SK-N-SH (cell line): ENCODE data around the gene HEATR3. TPM values are rescaled to one million over a fixed set of nuclear protein-coding genes. Genes with fewer than 3 reads are reported as not detected.

Experiments
- CTCF ChIA-PET: fragments of 300-600, 350-600 bp; formaldehyde crosslinking; extraction: SDS; loops from one replicate; lab custom pipeline; 2021; lab: Yijun Ruan, JAX
- POLR2A ChIA-PET: fragments of 350-600 bp; sonication (Branson Sonifier 250); formaldehyde crosslinking; extraction: SDS; loops from one replicate; lab custom pipeline; 2020; ENCODE audit warnings: antibody characterized with exemption, inconsistent platforms; lab: Yijun Ruan, JAX
- DNase-seq: peaks from one replicate; pipeline ENCODE4 v3.0.0; 2012
- H2AFZ ChIP-seq: fragments of 200-600 bp; sonication (generic); 2 replicates; pipeline ENCODE4 v1.8.1; 2016; ENCODE audit warnings: antibody characterized with exemption, mild to moderate bottlenecking, low read depth
- H3F3A ChIP-seq: fragments of 200-600 bp; sonication (generic); replicated peaks from 2 replicates; pipeline ENCODE3; 2016; ENCODE audit warnings: antibody characterized with exemption, mild to moderate bottlenecking; ENCODE audit not compliant: insufficient read depth
- H3K27ac ChIP-seq, 2 experiments: fragments of 200-500 bp in 1 of 2; fragments of 200-600 bp in 1 of 2; sonication (Bioruptor generic) in 1 of 2; sonication (generic), shearing (Covaris generic) in 1 of 2; 2 replicates each; pipeline versions ENCODE4 v1.5.1 to v1.6.1; 2014 to 2016; ENCODE audit warnings: low read depth in 2 of 2, inconsistent platforms in 1 of 2, low read length in 1 of 2, mild to moderate bottlenecking in 1 of 2, mixed read lengths in 1 of 2
- H3K27me3 ChIP-seq: fragments of 200-600 bp; sonication (generic), shearing (Covaris generic); 2 replicates; pipeline ENCODE4 v1.6.1; 2016; ENCODE audit warnings: mixed run types; ENCODE audit not compliant: insufficient read depth
- H3K36me3 ChIP-seq, 2 experiments: fragments of 200-500 bp in 1 of 2; fragments of 200-600 bp in 1 of 2; sonication (Bioruptor generic) in 1 of 2; sonication (generic) in 1 of 2; replicated peaks in 1 of 2; 2 replicates each; pipeline versions ENCODE3 to v1.5.1; 2014 to 2016; ENCODE audit warnings: low read length in 1 of 2, mild to moderate bottlenecking in 1 of 2; ENCODE audit not compliant: insufficient read depth in 2 of 2, control insufficient read depth in 1 of 2
- H3K4me1 ChIP-seq, 2 experiments: fragments of 200-500 bp in 1 of 2; fragments of 200-600 bp in 1 of 2; sonication (Bioruptor generic) in 1 of 2; sonication (generic), shearing (Covaris generic) in 1 of 2; 2 replicates each; pipeline versions ENCODE4 v1.5.1 to v1.6.1; 2014 to 2016; ENCODE audit warnings: low read depth in 1 of 2, low read length in 1 of 2, mixed run types in 1 of 2; ENCODE audit not compliant: insufficient read depth in 2 of 2, control insufficient read depth in 1 of 2
- H3K4me2 ChIP-seq: fragments of 200-600 bp; sonication (generic), shearing (Covaris generic); 2 replicates; pipeline ENCODE4 v1.6.1; 2017; ENCODE audit warnings: mixed run types
- H3K4me3 ChIP-seq, 2 experiments: fragments of 200-500 bp in 1 of 2; fragments of 200-600 bp in 1 of 2; sonication (Bioruptor generic) in 1 of 2; sonication (generic), shearing (Covaris generic) in 1 of 2; 2 replicates each; pipeline versions ENCODE4 v1.5.1 to v1.8.1; 2014 to 2016; ENCODE audit warnings: low read depth in 2 of 2, inconsistent platforms in 1 of 2, low read length in 1 of 2, mild to moderate bottlenecking in 1 of 2, mixed read lengths in 1 of 2, moderate library complexity in 1 of 2
- H3K79me2 ChIP-seq: fragments of 200-600 bp; sonication (generic); 2 replicates; pipeline ENCODE4 v1.8.1; 2017; ENCODE audit warnings: mild to moderate bottlenecking; ENCODE audit not compliant: insufficient read depth
- H3K9ac ChIP-seq: fragments of 200-600 bp; sonication (generic); 2 replicates; pipeline ENCODE4 v1.6.1; 2017; ENCODE audit warnings: mixed run types
- H3K9me2 ChIP-seq: fragments of 200-600 bp; sonication (generic); 2 replicates; pipeline ENCODE4 v1.6.1; 2017; ENCODE audit warnings: mixed run types
- H3K9me3 ChIP-seq: fragments of 200-600 bp; sonication (generic); 2 replicates; pipeline ENCODE4 v1.6.1; 2017; ENCODE audit warnings: mixed run types, mild to moderate bottlenecking, moderate library complexity
- H4K20me1 ChIP-seq: fragments of 200-600 bp; sonication (generic); 2 replicates; pipeline ENCODE4 v1.6.1; 2017; ENCODE audit warnings: mild to moderate bottlenecking, mixed run types; ENCODE audit not compliant: insufficient read depth
- ELF1 ChIP-seq: IDR thresholded peaks from 2 replicates; pipeline ENCODE4 v1.4.0; 2012
- EP300 ChIP-seq, 2 experiments: IDR thresholded peaks; 2 replicates each; pipeline versions ENCODE4 v1.4.0 to v1.6.1; 2012; ENCODE audit warnings: borderline replicate concordance in 1 of 2, low read depth in 1 of 2, low read length in 1 of 2
- EZH2phosphoT487 ChIP-seq: fragments of 200-600 bp; sonication (generic); IDR thresholded peaks from 2 replicates; pipeline ENCODE4 v1.6.1; 2017; ENCODE audit warnings: low read depth, mixed run types, mild to moderate bottlenecking, antibody characterized with exemption, moderate library complexity, borderline replicate concordance
- FOSL2 ChIP-seq: IDR thresholded peaks from 2 replicates; pipeline ENCODE4 v1.4.0; 2012; ENCODE audit warnings: low read depth, mild to moderate bottlenecking, moderate library complexity, borderline replicate concordance
- FOXJ3 ChIP-seq: sonication (generic); formaldehyde crosslinking; IDR thresholded peaks from 2 replicates; pipeline ENCODE4 v1.5.1; 2020; ENCODE audit warnings: mild to moderate bottlenecking, missing genetic modification reagents
- GABPA ChIP-seq: IDR thresholded peaks from 2 replicates; pipeline ENCODE4 v1.4.0; 2012; ENCODE audit warnings: low read depth, mild to moderate bottlenecking
- GATA2 ChIP-seq: sonication (generic); formaldehyde crosslinking; IDR thresholded peaks from 2 replicates; pipeline ENCODE4 v1.5.0; 2020; ENCODE audit warnings: mild to moderate bottlenecking, missing genetic modification reagents
- JUND ChIP-seq: IDR thresholded peaks from 2 replicates; pipeline ENCODE4 v1.4.0; 2012
- MAX ChIP-seq: IDR thresholded peaks from 2 replicates; pipeline ENCODE4 v1.4.0; 2012; ENCODE audit warnings: low read depth
- MEF2A ChIP-seq: IDR thresholded peaks from 2 replicates; pipeline ENCODE4 v1.4.0; 2012; ENCODE audit warnings: low read depth, borderline replicate concordance
- MXI1 ChIP-seq: IDR thresholded peaks from 2 replicates; pipeline ENCODE4 v1.6.1; 2012; ENCODE audit warnings: mild to moderate bottlenecking, low read depth, low read length, improper control_type of control experiment
- NFIC ChIP-seq: IDR thresholded peaks from 2 replicates; pipeline ENCODE4 v1.4.0; 2012; ENCODE audit warnings: borderline replicate concordance
- NRF1 ChIP-seq: IDR thresholded peaks from 2 replicates; pipeline ENCODE4 v1.6.1; 2012; ENCODE audit warnings: low read depth, mild to moderate bottlenecking, low read length
- PBX3 ChIP-seq: IDR thresholded peaks from 2 replicates; pipeline ENCODE4; 2012
- POLR2AphosphoS5 ChIP-seq: IDR thresholded peaks from 2 replicates; pipeline ENCODE4 v1.6.1; 2012; ENCODE audit warnings: low read depth, low read length
- RAD21 ChIP-seq: IDR thresholded peaks from 2 replicates; pipeline ENCODE4 v1.6.1; 2012; ENCODE audit warnings: mild to moderate bottlenecking, low read length
- RCOR1 ChIP-seq: fragments of 150-350 bp; IDR thresholded peaks from 2 replicates; pipeline ENCODE4 v1.6.1; 2017; ENCODE audit warnings: antibody characterized with exemption, low read length
- REST ChIP-seq: IDR thresholded peaks from 2 replicates; pipeline ENCODE4 v1.6.1; 2012; ENCODE audit warnings: mild to moderate bottlenecking, low read depth, low read length, moderate library complexity
- RFX5 ChIP-seq: IDR thresholded peaks from 2 replicates; pipeline ENCODE4 v1.6.1; 2012; ENCODE audit warnings: mild to moderate bottlenecking, improper control_type of control experiment, low read length
- TAF1 ChIP-seq: IDR thresholded peaks from 2 replicates; pipeline ENCODE4 v1.6.1; 2012; ENCODE audit warnings: low read depth, mild to moderate bottlenecking, low read length, moderate library complexity, borderline replicate concordance
- TEAD4 ChIP-seq: IDR thresholded peaks from 2 replicates; pipeline ENCODE4 v1.4.0; 2012; ENCODE audit warnings: mild to moderate bottlenecking, borderline replicate concordance; ENCODE audit not compliant: insufficient read depth
- USF2 ChIP-seq: fragments of 150-350 bp; IDR thresholded peaks from 2 replicates; pipeline ENCODE4 v1.6.1; 2017; ENCODE audit warnings: antibody characterized with exemption, low read length, low read depth, borderline replicate concordance
- YY1 ChIP-seq: IDR thresholded peaks from 2 replicates; pipeline ENCODE4 v1.4.0; 2012; ENCODE audit warnings: low read depth, mild to moderate bottlenecking
- ZBTB33 ChIP-seq: IDR thresholded peaks from 2 replicates; pipeline ENCODE4 v1.4.0; 2012; ENCODE audit warnings: low read depth, borderline replicate concordance
- WGBS: methylation state at CpG from one replicate; pipeline ENCODE4 v1.1.6; 2017; ENCODE audit warnings: low lambda C conversion rate; 5-methylcytosine and 5-hydroxymethylcytosine counted together
- polyA plus RNA-seq, 3 experiments: library from polyadenylated mRNA; depleted of rRNA; stranded (reverse); fragments of >200 nt; gene quantifications; 2 replicates each; pipeline ENCODE4 v1.2.3, GENCODE V29; 2012

HEATR3 gene
- polyA plus RNA-seq, 1 of the 3 experiments (the other 2 are of a cell fraction): 10.1 TPM

GRCh38 chr16:50023641-50024040 lies 42.1 kb upstream of the HEATR3 start (continued):
- TF ChIP-seq PBX3 (no peak), ZBTB33 (no peak), FOXJ3 (CRISPR knock-in tag) (no peak), MXI1 (no peak), RFX5 (no peak)

GRCh38 chr16:50024207-50024606 lies 41.6 kb upstream of the HEATR3 start:
- H3K9ac ChIP-seq: no peak overlapping the region
- no peaks in the 10 kb centered on the region for H3F3A ChIP-seq
- no peak for DNase-seq
- ChIA-PET POLR2A (no interaction called here), CTCF (interaction anchor here (0.8 to 3.4 kb wide), 40 partner anchors 10 to 782 kb away, joined by 3 to 82 read pairs (median 6); no protein-coding TSS in a partner anchor)
- peaks cover 5 to 14% of the 10 kb centered on the region in 2 experiments; a peak in 3 of 4 replicates for H3K4me1 ChIP-seq
- peak overlapping the region; percentile 98 for H2AFZ ChIP-seq
- peak overlapping the region in 1 of 2 experiments; percentile 21; a peak in 2 of 4 replicates for H3K27ac ChIP-seq
- H3K79me2 ChIP-seq: peaks cover 41% of the 10 kb centered on the region
- H3K9me3 ChIP-seq: no peaks in the 10 kb centered on the region
- H3K4me2 ChIP-seq: peak overlapping the region; percentile 65; the same call in 1 of the 2 replicates
- no peaks in the 10 kb centered on the region for H3K9me2 ChIP-seq
- H4K20me1 ChIP-seq: no peaks in the 10 kb centered on the region
- no peak for TF ChIP-seq GATA2 (CRISPR knock-in tag)
- TF ChIP-seq MEF2A: no peak
- no peak for TF ChIP-seq RCOR1
- no peak for TF ChIP-seq JUND
- no peak for TF ChIP-seq NFIC
- TF ChIP-seq YY1: no peak
- no peak for TF ChIP-seq ELF1
- TF ChIP-seq RAD21: no peak
- TF ChIP-seq REST: no peak
- no peak for TF ChIP-seq MAX
- TF ChIP-seq POLR2AphosphoS5: no peak
- TF ChIP-seq GABPA: no peak
- no peak for TF ChIP-seq FOSL2
- no peak for TF ChIP-seq TEAD4
- no peak for TF ChIP-seq NRF1
- TF ChIP-seq RFX5: no peak
- TF ChIP-seq EZH2phosphoT487: no peak
- no peak for TF ChIP-seq EP300 (IDR thresholded peaks at IDR 0.05; ENCODE audit: borderline replicate concordance in 1 of 2, low read depth in 1 of 2, low read length in 1 of 2)
- no peak for TF ChIP-seq USF2
- TF ChIP-seq TAF1: no peak
- H3K36me3 ChIP-seq: peaks cover 10 to 12% of the 10 kb centered on the region in 2 experiments
- H3K4me3 ChIP-seq: no peak overlapping the region
- no peaks in the 10 kb centered on the region for H3K27me3 ChIP-seq
- WGBS: 90% methylated on average over 11 of the region's 11 CpGs
